GM19455 (cell line): ENCODE measurements around the gene THAP3.

Source experiments
- ATAC-seq: cut with Tn5 transposase; IDR thresholded peaks from one replicate; pipeline ENCODE4 v1.9.1; 2021; ENCODE audit not compliant: unreplicated experiment

THAP3 gene

DNA sequence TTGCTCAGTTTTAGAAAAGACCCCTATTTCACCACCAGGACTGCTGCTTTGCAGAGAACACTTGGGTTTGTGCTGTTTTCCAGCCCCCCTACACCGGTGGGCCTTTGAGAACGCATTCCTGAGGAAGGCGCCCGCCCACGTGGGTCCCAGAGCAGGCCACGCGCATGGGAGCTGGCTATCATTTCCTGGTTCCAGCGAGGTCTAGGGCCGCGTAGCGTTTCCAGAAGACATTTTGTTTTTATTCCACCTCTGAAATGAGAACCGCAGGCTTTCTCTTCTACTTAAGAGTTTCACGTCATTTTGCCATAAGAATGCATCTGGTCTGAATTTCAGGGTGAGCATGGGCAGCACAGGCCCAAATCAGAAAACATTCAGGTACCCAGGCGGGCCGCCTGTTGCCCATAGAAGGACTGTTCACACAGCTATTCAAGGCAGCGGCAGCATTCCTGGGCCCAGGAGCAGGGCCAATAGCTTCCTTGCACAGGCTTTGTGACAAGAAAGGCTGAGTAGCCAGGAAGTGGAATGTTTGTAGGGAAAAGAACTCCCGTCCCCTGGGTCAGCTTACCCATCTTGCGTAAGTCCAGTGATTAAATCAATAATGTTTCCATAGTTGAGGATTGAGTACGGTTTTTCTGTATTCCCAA lies 20.6 kb upstream of the THAP3 start:
- no peak for ATAC-seq

DNA sequence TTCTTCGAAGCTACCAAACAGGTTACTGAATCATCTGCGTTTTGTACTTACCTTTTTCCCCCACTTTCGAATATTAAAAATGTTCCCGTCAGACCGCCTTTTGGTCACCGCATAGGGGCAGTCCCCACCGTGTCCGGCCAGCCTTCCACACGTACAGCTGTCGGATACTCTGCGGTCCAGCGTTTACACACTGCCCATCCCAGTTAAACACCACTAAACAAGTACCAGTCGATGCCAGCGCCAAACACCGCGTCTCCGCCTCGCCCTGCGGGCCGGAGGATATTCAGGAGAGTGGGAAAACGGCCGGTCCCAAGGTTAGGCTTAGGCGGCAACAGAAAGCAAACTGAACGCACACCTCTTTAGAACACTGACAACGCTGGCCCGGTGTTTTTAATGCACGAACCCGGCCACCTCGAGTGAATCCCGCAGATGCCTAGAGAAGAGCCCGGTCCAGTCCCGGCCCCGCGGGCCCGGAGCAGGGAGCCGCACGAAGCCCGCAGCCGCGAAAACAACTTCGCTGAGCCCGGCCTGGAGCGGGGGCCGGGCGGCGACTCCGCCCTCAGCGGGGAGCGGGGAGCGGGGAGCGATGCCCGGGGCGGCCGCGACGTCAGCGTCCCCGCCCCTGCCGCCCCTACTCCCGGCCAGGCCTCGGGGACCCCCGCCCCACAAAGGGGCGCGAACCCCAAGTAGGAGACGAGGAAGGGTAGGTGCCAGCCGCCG lies 11.9 kb upstream of the THAP3 start:
- ATAC-seq = peak; percentile 43

DNA sequence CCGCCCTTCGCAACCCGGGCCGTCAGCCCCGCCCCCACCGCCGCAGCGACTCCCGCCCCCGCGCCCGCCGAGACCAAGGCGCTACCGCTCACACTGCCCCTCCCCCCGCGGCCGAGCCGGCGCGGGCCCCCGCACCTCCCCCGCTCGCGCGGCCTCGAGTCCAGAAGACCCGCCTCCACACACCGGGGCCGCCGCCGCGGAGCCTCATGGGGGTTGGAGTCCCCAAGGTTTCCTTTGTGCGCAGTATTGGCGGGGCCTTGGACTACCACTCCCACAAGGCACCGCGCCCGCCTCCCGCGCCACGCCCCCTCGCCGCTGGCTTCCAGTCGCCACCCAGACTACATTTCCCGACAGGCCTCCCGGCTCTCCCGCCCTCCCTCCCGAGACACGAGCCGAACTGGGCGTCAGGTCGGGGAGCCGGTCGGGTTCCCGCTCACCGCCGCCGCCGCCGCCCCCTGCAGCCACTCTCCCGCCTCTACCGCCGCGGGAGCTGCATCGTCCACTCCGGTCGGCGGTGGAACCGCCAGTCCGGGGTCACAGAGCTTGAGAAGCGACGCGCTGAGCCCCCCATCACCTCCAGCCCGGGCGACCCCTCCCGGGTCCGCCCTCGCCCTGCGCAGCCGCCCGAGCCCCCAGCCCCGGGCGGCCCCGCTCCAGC lies 11.2 kb upstream of the THAP3 start, which contains the start of gene PHF13:
TSS of gene PHF13 (plus strand) at position 371 of the 658 bp plus-strand sequence. CDS start 336 bp downstream, outside the sequence.
- ATAC-seq = peak; percentile 85

DNA sequence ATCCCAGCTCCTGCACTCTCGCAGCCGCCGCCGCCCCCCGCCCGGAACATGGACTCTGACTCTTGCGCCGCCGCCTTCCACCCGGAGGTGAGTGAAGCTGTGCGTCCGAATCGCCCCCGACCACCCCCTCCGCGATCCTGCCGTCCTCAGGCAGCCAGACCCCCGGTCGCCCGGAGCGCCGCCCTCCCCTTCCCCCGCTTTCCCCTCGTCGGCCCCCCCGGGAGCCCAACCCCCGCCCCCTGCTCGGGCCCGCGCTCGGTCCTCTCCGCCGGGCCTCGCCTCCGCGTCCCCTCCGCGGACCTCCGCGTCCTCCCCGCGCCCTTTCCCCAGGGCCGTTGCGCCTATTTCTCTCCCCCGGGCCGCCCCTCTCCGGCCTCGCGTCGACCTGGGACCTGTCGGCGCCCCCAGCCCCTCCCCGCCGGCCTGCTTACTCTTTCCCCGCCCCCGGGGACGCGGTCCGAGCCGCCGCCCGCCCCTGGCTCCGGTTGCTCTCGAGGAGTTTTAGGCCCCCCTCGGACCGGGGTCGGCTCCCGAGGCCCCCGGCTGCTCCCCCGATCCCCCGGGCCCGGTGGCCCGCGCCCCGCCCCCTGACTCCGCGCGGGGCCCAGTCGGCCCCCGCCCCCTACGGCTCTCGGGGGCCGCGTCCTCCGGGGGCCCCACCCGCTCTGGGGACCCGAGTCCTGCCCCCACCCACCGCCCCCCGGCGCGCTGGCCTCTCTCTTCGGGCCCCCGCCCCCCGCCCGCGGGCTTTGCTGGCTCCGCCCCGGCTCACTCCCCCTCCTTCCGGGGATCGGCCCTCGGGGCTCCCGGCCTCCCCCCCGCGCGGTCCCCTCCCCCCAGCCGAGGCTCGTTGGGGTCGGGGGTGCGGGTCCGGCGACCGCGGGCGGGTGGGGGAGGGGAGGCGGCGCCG lies 10.4 kb upstream of the THAP3 start:
- no peak for ATAC-seq

DNA sequence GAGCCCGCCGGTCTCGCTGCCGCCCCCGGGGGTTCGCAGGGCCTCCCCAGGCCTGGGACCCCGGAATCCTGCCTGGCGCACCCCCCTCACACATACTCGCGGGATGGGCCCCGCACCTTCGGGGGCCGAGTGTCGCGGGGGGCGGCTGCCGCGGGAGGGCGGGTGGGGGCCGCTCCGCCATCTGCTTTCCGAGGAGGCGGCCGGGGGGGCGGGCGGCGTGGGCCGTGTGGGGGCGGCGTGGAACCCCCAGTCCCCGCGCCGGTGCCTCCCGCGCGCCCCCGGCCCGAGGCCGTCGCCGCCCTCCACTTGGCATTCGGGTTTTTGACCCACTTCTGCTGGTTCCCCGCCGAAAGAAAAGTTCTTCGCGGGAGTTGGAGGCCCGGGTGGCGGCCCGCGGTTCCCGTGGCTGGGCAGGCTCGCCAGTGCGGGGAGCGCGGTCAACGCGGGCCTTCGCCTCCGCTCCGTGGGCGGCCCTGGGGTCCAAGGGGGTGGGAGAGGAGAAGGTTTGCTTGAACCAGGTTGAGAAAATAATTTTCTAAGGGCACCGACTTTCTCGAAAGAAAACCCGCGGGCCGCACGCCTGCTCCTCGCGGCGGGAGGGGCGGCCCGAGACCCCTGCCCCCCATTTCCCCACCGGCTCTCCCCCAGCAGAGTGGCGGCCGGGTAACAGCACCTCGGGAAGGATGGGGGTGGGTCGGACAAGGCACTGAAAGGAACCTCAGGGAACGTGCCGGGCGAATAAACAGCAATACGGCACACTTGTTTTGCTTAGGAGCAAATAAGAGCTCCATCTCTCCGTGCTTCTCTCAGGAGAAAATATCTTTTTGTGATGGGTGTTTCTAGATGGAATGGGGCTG lies 9.5 kb upstream of the THAP3 start:
- no peak for ATAC-seq

DNA sequence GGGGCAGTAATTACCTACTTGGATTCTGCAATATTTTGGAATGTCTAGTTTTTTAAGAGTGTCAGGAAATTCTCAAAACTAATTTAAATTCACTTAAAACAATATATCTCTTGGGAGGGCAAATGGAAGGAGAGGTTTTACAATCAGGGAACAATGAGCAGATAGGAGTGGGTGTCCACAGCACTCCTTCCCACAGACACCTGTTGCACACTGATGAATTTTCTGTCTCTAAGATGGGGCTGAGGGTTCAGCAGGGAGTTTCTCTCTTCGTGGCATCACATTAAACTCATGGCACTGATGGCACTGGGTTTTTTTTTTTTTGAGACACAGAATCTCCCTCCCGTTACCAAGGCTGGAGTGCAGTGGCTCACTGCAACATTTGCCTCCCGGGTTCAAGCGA lies 5.6 kb upstream of the THAP3 start:
- ATAC-seq = no peak

DNA sequence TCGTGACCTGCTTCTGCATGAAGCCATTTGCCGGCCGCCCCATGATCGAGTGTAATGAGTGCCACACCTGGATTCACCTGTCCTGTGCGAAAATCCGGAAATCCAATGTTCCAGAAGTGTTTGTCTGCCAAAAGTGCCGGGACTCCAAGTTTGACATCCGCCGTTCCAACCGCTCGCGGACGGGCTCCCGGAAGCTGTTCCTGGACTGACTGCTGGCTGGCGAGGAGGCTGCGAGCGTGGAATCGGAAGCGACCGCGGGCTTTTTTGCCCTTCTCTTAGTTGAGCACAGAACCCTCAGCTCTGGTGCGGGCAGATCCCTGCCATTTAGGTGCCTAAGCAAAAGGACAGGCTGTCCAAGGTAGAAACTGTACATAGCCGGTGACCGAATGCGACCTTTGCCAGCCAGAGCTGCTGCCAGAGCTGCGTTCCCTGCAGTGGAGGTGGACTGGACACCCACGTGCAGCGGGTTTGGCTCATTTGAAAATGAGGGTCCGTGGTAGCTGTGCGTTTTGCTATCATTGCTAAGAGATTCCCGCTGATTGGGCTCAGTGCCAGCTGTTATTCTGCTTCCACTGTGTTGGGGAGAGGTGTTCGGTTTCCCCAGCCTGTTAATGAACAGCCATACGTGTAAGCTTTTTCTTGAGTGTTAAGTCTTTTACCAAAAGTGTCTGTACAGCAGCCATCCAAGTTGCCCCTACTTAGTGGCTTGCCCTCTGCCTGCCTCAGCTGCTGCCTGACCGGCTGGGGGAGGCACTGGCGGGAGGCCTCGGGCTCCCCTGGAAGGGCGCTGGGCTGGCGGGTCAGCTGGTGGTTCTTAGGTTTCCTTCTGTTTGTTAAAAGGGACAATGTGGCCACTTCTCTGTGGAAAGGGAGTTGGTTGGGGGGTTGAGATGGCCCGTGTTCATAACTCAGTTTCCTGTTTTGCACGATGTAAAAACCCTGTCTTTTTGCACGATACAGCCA lies 3.0 kb upstream of the THAP3 start:
- no peak for ATAC-seq

DNA sequence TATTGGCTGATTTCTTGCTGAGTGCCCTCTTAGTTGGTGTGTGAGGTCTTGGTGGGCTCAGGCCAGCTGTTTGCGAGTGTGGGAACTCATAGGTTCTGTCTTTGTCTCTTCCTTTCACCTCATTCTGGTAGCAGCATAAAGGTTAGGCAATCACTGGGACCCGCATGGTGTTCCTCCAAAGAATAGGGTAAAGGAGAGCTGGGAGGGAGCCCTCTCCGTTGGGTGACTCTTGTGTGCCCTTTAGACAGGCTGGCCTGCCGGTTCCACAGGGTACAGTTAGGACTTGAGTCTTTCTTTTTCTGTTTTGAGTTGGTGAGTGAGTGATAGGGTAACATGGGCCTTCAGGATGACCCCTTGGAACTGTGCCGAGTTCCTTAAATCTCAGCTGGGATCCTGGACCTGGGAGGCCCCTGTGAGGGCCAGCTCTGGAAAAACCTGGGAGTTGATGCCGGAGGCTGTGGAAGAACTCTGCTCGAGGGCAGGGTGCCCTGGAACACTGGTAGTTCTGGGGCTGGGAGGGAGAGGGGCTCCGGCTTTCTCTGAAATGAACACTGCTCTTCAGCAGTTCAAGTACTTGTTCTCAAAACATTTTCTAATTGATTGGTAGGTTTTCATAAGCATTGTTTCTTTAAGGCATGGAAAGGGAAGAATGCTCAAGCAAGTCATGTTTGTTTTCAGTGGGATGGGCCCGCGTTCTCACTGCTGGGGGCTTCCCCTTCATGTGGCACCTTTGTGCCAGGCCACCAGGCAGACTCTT lies 2.1 kb upstream of the THAP3 start:
- no peak for ATAC-seq

DNA sequence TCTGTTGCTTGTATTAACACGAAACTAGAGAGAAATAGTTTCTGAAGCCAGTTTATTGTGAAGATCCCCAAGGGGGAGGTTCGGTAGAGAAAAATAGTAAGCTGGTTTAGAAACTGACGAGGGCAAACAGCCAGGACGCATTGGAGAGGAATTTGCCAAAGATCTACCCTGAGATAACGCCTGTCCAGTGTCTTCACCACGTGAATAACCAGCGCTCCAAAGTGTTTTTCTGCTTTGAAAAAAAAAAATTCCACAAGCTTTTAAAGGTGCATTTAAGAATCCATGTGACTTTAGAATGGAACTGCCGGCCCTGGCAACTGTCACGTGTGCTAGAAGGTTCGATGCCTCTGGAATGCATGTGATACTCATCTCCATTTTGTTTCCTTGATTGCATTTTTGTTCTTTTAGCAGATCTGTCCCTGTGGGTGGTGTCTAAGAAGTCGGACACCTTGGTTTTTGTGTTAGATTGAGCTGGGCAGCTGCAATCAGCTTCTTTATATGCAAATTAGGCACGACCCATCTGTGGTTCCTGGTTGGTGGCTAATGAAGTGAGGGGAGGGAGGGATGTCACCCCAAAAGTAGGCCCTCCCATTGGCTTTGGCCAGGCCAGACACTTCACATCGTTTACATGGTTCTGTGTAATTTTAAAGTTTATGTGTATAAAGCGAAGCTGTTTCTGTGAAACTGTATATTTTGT lies 1.3 kb upstream of the THAP3 start:
- ATAC-seq = no peak

DNA sequence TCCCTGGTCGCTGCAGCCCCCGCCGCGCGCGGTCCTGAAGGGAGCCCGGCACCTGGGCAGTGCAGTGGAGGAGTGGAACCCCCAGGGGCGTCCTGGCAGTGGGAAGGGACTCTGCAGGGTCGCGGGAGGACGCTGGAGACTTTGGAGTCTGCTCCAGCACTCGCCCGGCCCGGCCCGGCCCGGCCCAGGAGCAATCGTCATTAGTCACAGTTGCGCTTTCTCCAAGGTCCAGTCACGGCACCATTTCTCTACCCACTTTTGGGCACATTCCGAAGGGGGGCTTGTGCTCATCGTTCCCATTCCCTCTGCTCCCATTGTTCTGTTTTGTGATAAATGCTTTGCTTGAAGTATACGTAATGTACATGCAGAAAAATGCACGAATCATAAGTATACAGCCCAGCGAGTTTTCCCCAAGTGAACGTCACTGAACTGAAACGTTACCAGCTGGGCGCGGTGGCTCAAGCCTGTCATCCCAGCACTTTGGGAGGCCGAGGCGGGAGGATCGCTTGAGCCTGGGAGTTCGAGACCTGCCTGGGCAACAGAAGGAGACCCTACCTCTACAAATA lies 999 bp downstream of the THAP3 start:
- ATAC-seq = no peak

DNA sequence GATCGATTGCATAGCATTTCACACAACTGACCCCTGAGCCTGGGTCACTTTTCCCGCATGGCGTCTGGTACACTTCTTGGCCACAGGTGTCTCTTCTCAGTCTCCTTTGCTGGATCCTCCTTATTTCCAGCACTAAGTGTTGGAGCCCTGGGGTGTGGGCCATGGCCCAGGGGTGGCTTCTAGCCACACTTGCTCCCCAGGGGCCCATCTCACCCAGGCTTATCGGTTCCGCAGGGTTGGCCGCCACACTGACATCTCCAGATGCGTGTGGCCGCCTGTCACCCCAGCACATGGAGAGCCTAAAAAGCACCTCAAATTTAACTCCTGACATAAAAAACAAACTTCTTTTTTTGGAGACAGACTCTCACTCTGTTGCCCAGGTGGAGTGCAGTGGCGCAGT lies 2.4 kb downstream of the THAP3 start:
- ATAC-seq = no peak

DNA sequence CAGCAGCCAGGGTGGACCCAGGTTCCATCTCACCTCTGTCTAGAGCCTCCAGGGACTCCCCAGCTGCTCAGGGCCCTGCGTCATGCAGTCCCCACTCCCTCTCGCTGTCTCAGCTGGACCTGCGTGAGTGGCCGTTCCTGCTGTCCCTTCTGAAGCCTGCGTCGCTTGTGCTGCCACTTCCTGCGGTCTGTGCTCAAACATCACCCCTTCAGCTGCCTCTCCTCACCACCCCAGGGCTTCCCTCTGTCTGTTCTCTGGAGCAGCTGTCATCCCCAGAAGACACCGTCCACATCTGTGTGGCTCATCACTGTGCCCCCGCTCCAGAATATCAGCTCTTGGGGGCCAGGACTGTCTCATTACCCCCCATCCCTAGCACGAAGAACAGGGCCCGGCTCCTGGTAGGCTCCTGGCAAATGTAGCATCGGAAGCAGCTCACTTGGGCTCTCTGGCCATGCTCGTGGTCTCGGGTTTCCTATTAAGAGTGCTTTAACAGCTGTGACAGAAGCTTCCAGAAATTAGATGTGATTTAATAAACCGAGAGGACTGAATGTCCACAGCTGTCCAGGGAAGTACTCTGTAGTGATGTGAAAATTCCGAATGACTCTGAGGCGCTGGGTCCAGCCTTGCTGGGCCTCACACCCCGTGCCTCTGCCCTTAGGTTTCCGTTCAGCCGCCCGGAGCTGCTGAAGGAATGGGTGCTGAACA lies 3.3 kb downstream of the THAP3 start:
- ATAC-seq = no peak

DNA sequence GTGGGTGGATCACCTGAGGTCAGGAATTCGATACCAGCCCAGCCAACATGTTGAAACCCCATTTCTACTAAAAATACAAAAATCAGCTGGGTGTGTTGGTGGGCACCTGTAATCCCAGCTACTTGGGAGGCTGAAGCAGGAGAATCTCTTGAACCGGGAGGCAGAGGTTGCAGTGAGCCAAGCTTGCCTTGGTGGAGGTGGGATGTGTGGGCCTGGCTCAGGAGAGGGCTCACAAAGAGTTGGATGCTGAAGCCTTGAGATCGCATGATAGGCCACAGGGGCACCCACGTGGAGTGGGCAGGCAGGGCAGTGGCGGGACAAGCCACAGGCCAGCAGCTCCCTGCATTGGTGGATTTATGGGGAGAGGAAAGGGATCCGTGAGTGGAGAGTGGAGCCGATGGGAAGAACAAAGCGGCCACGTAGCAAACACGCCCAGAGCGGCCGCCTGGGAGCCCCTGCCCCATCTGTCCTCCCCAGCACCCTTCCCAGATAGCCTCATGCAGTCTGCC lies 4.4 kb downstream of the THAP3 start:
- no peak for ATAC-seq

DNA sequence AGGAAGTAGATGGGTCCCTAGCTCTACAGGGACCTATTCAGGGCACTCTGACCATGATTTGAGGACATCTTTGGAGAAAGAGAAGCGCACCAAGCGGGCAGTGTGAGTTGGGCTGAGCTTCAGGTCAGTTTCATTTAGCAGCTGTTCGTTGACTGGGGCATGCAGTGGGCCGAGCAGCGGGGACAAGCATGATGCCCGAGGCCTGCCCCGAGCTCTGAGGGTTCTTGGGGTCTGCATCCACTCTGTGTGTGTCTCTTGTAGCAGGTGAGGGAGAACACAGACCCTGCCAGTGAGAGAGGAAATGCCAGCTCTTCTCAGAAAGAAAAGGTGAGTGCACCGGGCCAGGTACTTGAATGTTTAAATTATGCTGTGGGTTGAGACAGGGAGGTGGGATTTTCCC lies 5.4 kb downstream of the THAP3 start:
- no peak for ATAC-seq

DNA sequence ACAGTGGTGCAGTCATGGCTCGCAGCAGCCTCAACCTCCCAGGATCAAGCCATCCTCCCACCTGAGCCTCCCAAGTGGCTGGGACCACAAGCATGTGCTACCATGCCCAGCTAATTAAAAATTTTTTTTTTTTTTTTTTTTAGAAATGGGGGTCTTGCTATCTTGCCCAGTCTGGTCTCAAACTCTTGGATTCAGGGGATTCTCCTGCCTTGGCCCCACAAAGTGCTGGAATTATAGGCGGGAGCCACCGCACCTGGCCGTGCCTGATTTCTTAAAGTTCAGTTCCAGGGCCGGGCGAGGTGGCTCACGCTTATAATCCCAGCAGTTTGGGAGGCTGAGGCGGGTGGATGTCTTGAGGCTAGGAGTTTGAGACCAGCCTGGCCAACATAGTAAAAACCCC lies 6.4 kb downstream of the THAP3 start:
- ATAC-seq = no peak
